HL-60 (cell line): ENCODE results near the gene RGL1.

ENCODE experiments used
- GABPA ChIP-seq: IDR thresholded peaks from 2 replicates; pipeline ENCODE4 v1.6.1; 2012; ENCODE audit warnings: low read depth
- POLR2AphosphoS5 ChIP-seq: IDR thresholded peaks from 2 replicates; pipeline ENCODE4 v1.6.1; 2012; ENCODE audit warnings: low read depth
- SPI1 ChIP-seq: IDR thresholded peaks from 2 replicates; pipeline ENCODE4 v1.6.1; 2012; ENCODE audit warnings: low read depth, mild to moderate bottlenecking, borderline replicate concordance
- TF ChIP-seq, protein P1 (sequence below): IDR thresholded peaks from one replicate; pipeline ENCODE4 v1.5.1; 2011; ENCODE audit warnings: low read length, control low read depth, inconsistent platforms; ENCODE audit not compliant: insufficient read depth
- TF ChIP-seq, protein P2 (sequence below): IDR thresholded peaks from 2 replicates; pipeline ENCODE4 v1.6.1; 2012; ENCODE audit warnings: low read depth; ENCODE audit not compliant: insufficient replicate concordance

DNA sequence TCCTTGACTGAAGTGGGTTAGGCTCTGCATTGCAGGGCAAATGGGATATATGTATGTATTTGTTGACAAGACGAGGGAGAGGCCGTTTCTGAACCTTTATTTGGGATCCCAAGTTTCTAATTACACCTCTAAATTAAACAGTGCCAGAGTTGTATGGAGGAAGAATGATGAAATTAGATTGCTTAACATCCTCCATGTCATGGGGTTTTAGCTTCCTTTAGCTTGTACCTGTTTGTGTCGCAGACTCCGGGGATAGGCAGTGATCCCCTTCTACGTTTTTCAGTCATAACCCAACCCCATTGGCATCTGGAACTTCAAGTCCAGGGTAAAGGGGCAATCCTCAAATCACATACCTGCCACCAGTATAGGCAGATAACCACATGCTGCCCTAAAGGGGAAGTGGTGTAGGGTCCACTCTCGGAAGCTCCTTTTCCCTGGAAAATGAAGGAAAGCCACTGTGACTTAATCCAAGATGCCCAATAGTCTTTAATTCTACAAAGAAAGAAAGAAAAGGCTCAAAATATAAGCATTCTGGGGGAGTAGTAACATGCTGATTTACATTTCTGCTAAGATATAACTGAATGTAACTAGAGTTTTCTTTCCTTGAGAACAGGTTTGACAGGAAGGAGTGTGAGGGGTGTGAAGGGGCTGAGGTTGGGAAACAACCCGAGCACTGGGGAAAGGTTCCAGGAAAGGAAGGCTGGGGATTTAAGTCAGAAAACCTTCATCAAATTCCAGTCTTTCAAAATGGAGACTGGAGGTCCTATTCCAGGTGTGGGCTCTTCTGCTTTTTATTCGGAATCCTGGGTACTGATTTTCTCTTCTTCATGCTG lies 77.6 kb downstream of the RGL1 start:
- TF ChIP-seq, protein P1, sequence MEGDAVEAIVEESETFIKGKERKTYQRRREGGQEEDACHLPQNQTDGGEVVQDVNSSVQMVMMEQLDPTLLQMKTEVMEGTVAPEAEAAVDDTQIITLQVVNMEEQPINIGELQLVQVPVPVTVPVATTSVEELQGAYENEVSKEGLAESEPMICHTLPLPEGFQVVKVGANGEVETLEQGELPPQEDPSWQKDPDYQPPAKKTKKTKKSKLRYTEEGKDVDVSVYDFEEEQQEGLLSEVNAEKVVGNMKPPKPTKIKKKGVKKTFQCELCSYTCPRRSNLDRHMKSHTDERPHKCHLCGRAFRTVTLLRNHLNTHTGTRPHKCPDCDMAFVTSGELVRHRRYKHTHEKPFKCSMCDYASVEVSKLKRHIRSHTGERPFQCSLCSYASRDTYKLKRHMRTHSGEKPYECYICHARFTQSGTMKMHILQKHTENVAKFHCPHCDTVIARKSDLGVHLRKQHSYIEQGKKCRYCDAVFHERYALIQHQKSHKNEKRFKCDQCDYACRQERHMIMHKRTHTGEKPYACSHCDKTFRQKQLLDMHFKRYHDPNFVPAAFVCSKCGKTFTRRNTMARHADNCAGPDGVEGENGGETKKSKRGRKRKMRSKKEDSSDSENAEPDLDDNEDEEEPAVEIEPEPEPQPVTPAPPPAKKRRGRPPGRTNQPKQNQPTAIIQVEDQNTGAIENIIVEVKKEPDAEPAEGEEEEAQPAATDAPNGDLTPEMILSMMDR, result no peak
- no peak for TF ChIP-seq POLR2AphosphoS5
- TF ChIP-seq, protein P2, sequence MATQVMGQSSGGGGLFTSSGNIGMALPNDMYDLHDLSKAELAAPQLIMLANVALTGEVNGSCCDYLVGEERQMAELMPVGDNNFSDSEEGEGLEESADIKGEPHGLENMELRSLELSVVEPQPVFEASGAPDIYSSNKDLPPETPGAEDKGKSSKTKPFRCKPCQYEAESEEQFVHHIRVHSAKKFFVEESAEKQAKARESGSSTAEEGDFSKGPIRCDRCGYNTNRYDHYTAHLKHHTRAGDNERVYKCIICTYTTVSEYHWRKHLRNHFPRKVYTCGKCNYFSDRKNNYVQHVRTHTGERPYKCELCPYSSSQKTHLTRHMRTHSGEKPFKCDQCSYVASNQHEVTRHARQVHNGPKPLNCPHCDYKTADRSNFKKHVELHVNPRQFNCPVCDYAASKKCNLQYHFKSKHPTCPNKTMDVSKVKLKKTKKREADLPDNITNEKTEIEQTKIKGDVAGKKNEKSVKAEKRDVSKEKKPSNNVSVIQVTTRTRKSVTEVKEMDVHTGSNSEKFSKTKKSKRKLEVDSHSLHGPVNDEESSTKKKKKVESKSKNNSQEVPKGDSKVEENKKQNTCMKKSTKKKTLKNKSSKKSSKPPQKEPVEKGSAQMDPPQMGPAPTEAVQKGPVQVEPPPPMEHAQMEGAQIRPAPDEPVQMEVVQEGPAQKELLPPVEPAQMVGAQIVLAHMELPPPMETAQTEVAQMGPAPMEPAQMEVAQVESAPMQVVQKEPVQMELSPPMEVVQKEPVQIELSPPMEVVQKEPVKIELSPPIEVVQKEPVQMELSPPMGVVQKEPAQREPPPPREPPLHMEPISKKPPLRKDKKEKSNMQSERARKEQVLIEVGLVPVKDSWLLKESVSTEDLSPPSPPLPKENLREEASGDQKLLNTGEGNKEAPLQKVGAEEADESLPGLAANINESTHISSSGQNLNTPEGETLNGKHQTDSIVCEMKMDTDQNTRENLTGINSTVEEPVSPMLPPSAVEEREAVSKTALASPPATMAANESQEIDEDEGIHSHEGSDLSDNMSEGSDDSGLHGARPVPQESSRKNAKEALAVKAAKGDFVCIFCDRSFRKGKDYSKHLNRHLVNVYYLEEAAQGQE, result no peak
- no peak for TF ChIP-seq GABPA
- peak; percentile 82 for TF ChIP-seq SPI1
